SK-N-SH (cell line): Measurements from ENCODE around the gene TAF6L. TPM values are rescaled to one million over a fixed set of nuclear protein-coding genes. Genes with fewer than 3 reads are reported as not detected.

Source experiments
- CTCF ChIA-PET: fragments of 300-600, 350-600 bp; formaldehyde crosslinking; extraction: SDS; loops from one replicate; lab custom pipeline; 2021; lab: Yijun Ruan, JAX
- POLR2A ChIA-PET: fragments of 350-600 bp; sonication (Branson Sonifier 250); formaldehyde crosslinking; extraction: SDS; loops from one replicate; lab custom pipeline; 2020; ENCODE audit warnings: antibody characterized with exemption, inconsistent platforms; lab: Yijun Ruan, JAX
- DNase-seq: peaks from one replicate; pipeline ENCODE4 v3.0.0; 2012
- H2AFZ ChIP-seq: fragments of 200-600 bp; sonication (generic); 2 replicates; pipeline ENCODE4 v1.8.1; 2016; ENCODE audit warnings: antibody characterized with exemption, mild to moderate bottlenecking, low read depth
- H3F3A ChIP-seq: fragments of 200-600 bp; sonication (generic); replicated peaks from 2 replicates; pipeline ENCODE3; 2016; ENCODE audit warnings: antibody characterized with exemption, mild to moderate bottlenecking; ENCODE audit not compliant: insufficient read depth
- H3K27ac ChIP-seq, 2 experiments: fragments of 200-500 bp in 1 of 2; fragments of 200-600 bp in 1 of 2; sonication (Bioruptor generic) in 1 of 2; sonication (generic), shearing (Covaris generic) in 1 of 2; 2 replicates each; pipeline versions ENCODE4 v1.5.1 to v1.6.1; 2014 to 2016; ENCODE audit warnings: low read depth in 2 of 2, inconsistent platforms in 1 of 2, low read length in 1 of 2, mild to moderate bottlenecking in 1 of 2, mixed read lengths in 1 of 2
- H3K27me3 ChIP-seq: fragments of 200-600 bp; sonication (generic), shearing (Covaris generic); 2 replicates; pipeline ENCODE4 v1.6.1; 2016; ENCODE audit warnings: mixed run types; ENCODE audit not compliant: insufficient read depth
- H3K36me3 ChIP-seq, 2 experiments: fragments of 200-500 bp in 1 of 2; fragments of 200-600 bp in 1 of 2; sonication (Bioruptor generic) in 1 of 2; sonication (generic) in 1 of 2; replicated peaks in 1 of 2; 2 replicates each; pipeline versions ENCODE3 to v1.5.1; 2014 to 2016; ENCODE audit warnings: low read length in 1 of 2, mild to moderate bottlenecking in 1 of 2; ENCODE audit not compliant: insufficient read depth in 2 of 2, control insufficient read depth in 1 of 2
- H3K4me1 ChIP-seq, 2 experiments: fragments of 200-500 bp in 1 of 2; fragments of 200-600 bp in 1 of 2; sonication (Bioruptor generic) in 1 of 2; sonication (generic), shearing (Covaris generic) in 1 of 2; 2 replicates each; pipeline versions ENCODE4 v1.5.1 to v1.6.1; 2014 to 2016; ENCODE audit warnings: low read depth in 1 of 2, low read length in 1 of 2, mixed run types in 1 of 2; ENCODE audit not compliant: insufficient read depth in 2 of 2, control insufficient read depth in 1 of 2
- H3K4me2 ChIP-seq: fragments of 200-600 bp; sonication (generic), shearing (Covaris generic); 2 replicates; pipeline ENCODE4 v1.6.1; 2017; ENCODE audit warnings: mixed run types
- H3K4me3 ChIP-seq, 2 experiments: fragments of 200-500 bp in 1 of 2; fragments of 200-600 bp in 1 of 2; sonication (Bioruptor generic) in 1 of 2; sonication (generic), shearing (Covaris generic) in 1 of 2; 2 replicates each; pipeline versions ENCODE4 v1.5.1 to v1.8.1; 2014 to 2016; ENCODE audit warnings: low read depth in 2 of 2, inconsistent platforms in 1 of 2, low read length in 1 of 2, mild to moderate bottlenecking in 1 of 2, mixed read lengths in 1 of 2, moderate library complexity in 1 of 2
- H3K79me2 ChIP-seq: fragments of 200-600 bp; sonication (generic); 2 replicates; pipeline ENCODE4 v1.8.1; 2017; ENCODE audit warnings: mild to moderate bottlenecking; ENCODE audit not compliant: insufficient read depth
- H3K9ac ChIP-seq: fragments of 200-600 bp; sonication (generic); 2 replicates; pipeline ENCODE4 v1.6.1; 2017; ENCODE audit warnings: mixed run types
- H3K9me2 ChIP-seq: fragments of 200-600 bp; sonication (generic); 2 replicates; pipeline ENCODE4 v1.6.1; 2017; ENCODE audit warnings: mixed run types
- H3K9me3 ChIP-seq: fragments of 200-600 bp; sonication (generic); 2 replicates; pipeline ENCODE4 v1.6.1; 2017; ENCODE audit warnings: mixed run types, mild to moderate bottlenecking, moderate library complexity
- H4K20me1 ChIP-seq: fragments of 200-600 bp; sonication (generic); 2 replicates; pipeline ENCODE4 v1.6.1; 2017; ENCODE audit warnings: mild to moderate bottlenecking, mixed run types; ENCODE audit not compliant: insufficient read depth
- CHD2 ChIP-seq: fragments of 150-350 bp; IDR thresholded peaks from 2 replicates; pipeline ENCODE4 v1.6.1; 2018; ENCODE audit warnings: low read length; ENCODE audit not compliant: partially characterized antibody
- ELF1 ChIP-seq: IDR thresholded peaks from 2 replicates; pipeline ENCODE4 v1.4.0; 2012
- GABPA ChIP-seq: IDR thresholded peaks from 2 replicates; pipeline ENCODE4 v1.4.0; 2012; ENCODE audit warnings: low read depth, mild to moderate bottlenecking
- MXI1 ChIP-seq: IDR thresholded peaks from 2 replicates; pipeline ENCODE4 v1.6.1; 2012; ENCODE audit warnings: mild to moderate bottlenecking, low read depth, low read length, improper control_type of control experiment
- NRF1 ChIP-seq: IDR thresholded peaks from 2 replicates; pipeline ENCODE4 v1.6.1; 2012; ENCODE audit warnings: low read depth, mild to moderate bottlenecking, low read length
- RCOR1 ChIP-seq: fragments of 150-350 bp; IDR thresholded peaks from 2 replicates; pipeline ENCODE4 v1.6.1; 2017; ENCODE audit warnings: antibody characterized with exemption, low read length
- RFX5 ChIP-seq: IDR thresholded peaks from 2 replicates; pipeline ENCODE4 v1.6.1; 2012; ENCODE audit warnings: mild to moderate bottlenecking, improper control_type of control experiment, low read length
- SIN3A ChIP-seq: IDR thresholded peaks from 2 replicates; pipeline ENCODE4 v1.6.1; 2012; ENCODE audit warnings: low read depth, mild to moderate bottlenecking, low read length, moderate library complexity, borderline replicate concordance
- TAF1 ChIP-seq: IDR thresholded peaks from 2 replicates; pipeline ENCODE4 v1.6.1; 2012; ENCODE audit warnings: low read depth, mild to moderate bottlenecking, low read length, moderate library complexity, borderline replicate concordance
- USF2 ChIP-seq: fragments of 150-350 bp; IDR thresholded peaks from 2 replicates; pipeline ENCODE4 v1.6.1; 2017; ENCODE audit warnings: antibody characterized with exemption, low read length, low read depth, borderline replicate concordance
- YY1 ChIP-seq: IDR thresholded peaks from 2 replicates; pipeline ENCODE4 v1.4.0; 2012; ENCODE audit warnings: low read depth, mild to moderate bottlenecking
- WGBS: methylation state at CpG from one replicate; pipeline ENCODE4 v1.1.6; 2017; ENCODE audit warnings: low lambda C conversion rate; 5-methylcytosine and 5-hydroxymethylcytosine counted together
- polyA plus RNA-seq, 3 experiments: library from polyadenylated mRNA; depleted of rRNA; stranded (reverse); fragments of >200 nt; gene quantifications; 2 replicates each; pipeline ENCODE4 v1.2.3, GENCODE V29; 2012
- TF ChIP-seq, protein P1 (sequence below): IDR thresholded peaks from 2 replicates; pipeline ENCODE4 v1.4.0; 2012; ENCODE audit warnings: low read depth, borderline replicate concordance

TAF6L gene
- polyA plus RNA-seq, 1 of the 3 experiments (the other 2 are of a cell fraction) = 33.6 TPM

DNA sequence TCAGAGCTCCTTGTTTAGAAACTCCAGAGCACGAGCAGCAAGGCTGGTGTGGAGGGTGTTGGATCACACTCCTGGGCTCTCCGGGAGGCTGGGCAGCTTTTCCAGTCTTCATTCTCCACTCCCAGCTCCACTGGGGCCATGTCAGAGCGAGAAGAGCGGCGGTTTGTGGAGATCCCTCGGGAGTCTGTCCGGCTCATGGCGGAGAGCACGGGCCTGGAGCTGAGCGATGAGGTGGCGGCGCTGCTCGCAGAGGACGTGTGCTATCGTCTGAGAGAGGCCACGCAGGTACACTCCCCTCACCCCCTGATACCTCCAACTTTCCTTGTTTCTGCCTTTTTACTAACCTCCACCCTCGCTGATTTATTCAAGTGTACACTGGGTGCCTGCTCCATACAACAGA, 4.5 kb downstream of the TAF6L start:
- TF ChIP-seq RCOR1 (no peak), CHD2 (no peak), SIN3A (no peak)
- H3K9ac ChIP-seq = no peak overlapping the region
- no peak overlapping the region for H3K4me2 ChIP-seq
- H3K36me3 ChIP-seq = peaks cover 5 to 6% of the 10 kb centered on the region in 2 experiments
- WGBS = 95% methylated on average over 17 of the region's 17 CpGs
- H3K27me3 ChIP-seq = no peaks in the 10 kb centered on the region
- no peak overlapping the region for H3K27ac ChIP-seq
- no peak overlapping the region for H3K4me3 ChIP-seq
- DNase-seq = no peak
- H4K20me1 ChIP-seq = no peaks in the 10 kb centered on the region
- H3K79me2 ChIP-seq = peaks cover 32% of the 10 kb centered on the region
- H3K9me2 ChIP-seq = no peaks in the 10 kb centered on the region
- ChIA-PET POLR2A (interaction anchor here (0.7 to 1.8 kb wide), 3 partner anchors 11 to 66 kb away, joined by 3 to 8 read pairs (median 5); partner anchors contain the start of gene ZBTB3), CTCF (interaction anchor here (9.8 kb wide), 1 partner anchor 11 kb away, joined by 130 read pairs; the partner anchor contains the start of gene TMEM179B)
- no peaks in the 10 kb centered on the region for H3K9me3 ChIP-seq
- peaks cover 0 to 6% of the 10 kb centered on the region in 2 experiments; a peak in 1 of 4 replicates for H3K4me1 ChIP-seq
- no peak overlapping the region for H2AFZ ChIP-seq
- H3F3A ChIP-seq = peaks cover 10% of the 10 kb centered on the region

GRCh38 chr11:62777389-62777788, 6.2 kb downstream of the TAF6L start:
- H4K20me1 ChIP-seq = no peaks in the 10 kb centered on the region
- no peak overlapping the region for H2AFZ ChIP-seq
- DNase-seq = no peak
- no peaks in the 10 kb centered on the region for H3K4me1 ChIP-seq
- peaks cover 23% of the 10 kb centered on the region for H3K79me2 ChIP-seq
- no peak overlapping the region for H3K27ac ChIP-seq
- no peak overlapping the region for H3K4me2 ChIP-seq
- ChIA-PET CTCF (interaction anchor here (1.1 to 9.8 kb wide), 2 partner anchors 9 to 86 kb away, joined by 3 to 130 read pairs; partner anchors contain the start of gene TMEM179B), POLR2A (no interaction called here)
- 94% methylated on average over 2 of the region's 2 CpGs for WGBS
- no peak for TF ChIP-seq USF2
- TF ChIP-seq RFX5 = no peak
- TF ChIP-seq ELF1 = no peak
- no peak for TF ChIP-seq CHD2
- TF ChIP-seq YY1 = no peak
- no peak for TF ChIP-seq NRF1
- TF ChIP-seq, protein P1, sequence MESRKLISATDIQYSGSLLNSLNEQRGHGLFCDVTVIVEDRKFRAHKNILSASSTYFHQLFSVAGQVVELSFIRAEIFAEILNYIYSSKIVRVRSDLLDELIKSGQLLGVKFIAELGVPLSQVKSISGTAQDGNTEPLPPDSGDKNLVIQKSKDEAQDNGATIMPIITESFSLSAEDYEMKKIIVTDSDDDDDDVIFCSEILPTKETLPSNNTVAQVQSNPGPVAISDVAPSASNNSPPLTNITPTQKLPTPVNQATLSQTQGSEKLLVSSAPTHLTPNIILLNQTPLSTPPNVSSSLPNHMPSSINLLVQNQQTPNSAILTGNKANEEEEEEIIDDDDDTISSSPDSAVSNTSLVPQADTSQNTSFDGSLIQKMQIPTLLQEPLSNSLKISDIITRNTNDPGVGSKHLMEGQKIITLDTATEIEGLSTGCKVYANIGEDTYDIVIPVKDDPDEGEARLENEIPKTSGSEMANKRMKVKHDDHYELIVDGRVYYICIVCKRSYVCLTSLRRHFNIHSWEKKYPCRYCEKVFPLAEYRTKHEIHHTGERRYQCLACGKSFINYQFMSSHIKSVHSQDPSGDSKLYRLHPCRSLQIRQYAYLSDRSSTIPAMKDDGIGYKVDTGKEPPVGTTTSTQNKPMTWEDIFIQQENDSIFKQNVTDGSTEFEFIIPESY = no peak
- TF ChIP-seq TAF1 = no peak
- no peak for TF ChIP-seq RCOR1
- TF ChIP-seq GABPA = no peak
- TF ChIP-seq MXI1 = no peak
- no peaks in the 10 kb centered on the region for H3K9me3 ChIP-seq
- no peak overlapping the region for H3K9ac ChIP-seq
- no peaks in the 10 kb centered on the region for H3K27me3 ChIP-seq
- H3F3A ChIP-seq = peaks cover 6% of the 10 kb centered on the region
- peaks cover 5 to 12% of the 10 kb centered on the region in 2 experiments for H3K36me3 ChIP-seq
- no peaks in the 10 kb centered on the region for H3K9me2 ChIP-seq
- no peak overlapping the region for H3K4me3 ChIP-seq
